GM21528 (cell line): ENCODE data around the gene MTMR10.

Source experiments
- ATAC-seq: cut with Tn5 transposase; IDR thresholded peaks from one replicate; pipeline ENCODE4 v1.9.1; 2021; ENCODE audit warnings: mild to moderate bottlenecking, moderate library complexity; ENCODE audit not compliant: unreplicated experiment, low FRiP score

MTMR10 gene

GRCh38 chr15:31016446-31016915, 25.1 kb upstream of the MTMR10 start:
- ATAC-seq = no peak

- ATAC-seq = no peak
These were observed 23.1 kb upstream of the MTMR10 start for GRCh38 chr15:31014608-31014925.

DNA sequence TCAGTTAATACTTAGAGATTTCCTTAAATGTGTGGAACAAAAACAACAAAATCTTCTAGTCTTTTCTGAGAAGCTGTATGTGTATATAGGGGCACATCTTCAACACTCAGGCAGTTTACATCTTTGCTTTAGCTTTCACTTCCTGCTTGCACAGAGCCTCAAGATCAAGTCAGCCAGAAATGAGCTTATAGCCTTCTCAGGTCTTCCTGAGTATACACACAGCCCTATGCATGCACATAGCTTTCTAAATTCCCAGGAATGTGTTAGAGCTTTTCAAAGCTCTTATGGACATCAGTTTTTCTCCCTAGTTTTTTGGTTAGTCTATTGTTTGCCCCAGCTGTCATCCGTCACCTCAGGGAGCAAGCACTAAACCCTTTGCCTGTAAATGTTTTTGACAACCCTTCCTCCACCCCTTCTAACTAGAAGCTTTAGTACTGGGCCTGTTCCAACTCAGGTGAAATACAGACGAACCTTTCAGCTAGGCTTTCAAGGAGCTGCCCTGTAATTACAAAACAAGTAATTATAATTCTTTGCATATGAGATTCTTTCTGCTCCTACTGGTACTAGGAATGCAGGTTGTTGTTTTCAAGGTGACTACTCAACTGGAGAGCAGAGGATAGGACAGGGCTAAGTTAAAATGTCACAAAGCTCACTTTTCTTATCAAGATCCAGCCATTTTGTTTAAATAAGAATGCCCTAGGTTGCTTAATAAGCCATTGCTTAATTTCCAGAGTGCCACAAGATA, 22.6 kb upstream of the MTMR10 start:
- peak; percentile 78 for ATAC-seq

- no peak for ATAC-seq
These were observed 21.0 kb upstream of the MTMR10 start for GRCh38 chr15:31012455-31012854.

DNA sequence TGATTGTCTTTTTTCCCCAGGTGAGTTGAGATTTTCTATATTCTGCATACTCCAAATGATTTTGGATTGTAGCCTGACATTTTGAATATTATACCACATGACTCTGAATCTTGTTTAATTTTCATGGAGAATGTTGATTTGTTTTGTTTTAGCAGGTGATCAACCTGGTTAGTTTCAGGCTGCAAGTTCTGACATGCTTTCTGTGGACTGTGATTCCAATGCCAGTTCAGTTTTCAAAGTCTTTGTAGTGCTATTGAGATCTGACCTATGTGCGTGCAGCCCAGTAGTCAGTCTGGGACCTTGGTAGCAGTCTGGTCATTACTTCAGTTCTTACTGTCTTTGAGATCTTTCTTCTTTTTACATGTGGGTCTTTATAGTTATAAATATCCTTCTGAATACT, 18.6 kb upstream of the MTMR10 start:
- ATAC-seq = no peak

DNA sequence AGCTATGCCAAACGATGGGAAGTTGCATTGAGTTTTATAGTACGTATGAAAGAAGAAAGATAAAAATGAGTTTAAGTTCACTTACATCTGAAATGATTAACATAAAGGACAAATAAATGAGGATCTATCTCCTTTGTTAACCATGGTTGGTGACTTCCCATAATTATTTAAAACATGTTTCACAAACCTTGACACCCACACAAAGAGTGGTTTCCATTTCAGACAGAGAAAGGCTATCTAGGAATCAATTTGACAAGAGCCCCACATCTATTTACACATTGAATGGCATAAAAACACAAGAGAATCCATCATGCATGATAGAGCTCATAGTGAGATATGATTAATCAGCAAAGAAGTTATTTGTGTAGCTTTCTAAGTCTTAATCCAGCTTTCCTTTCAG, 14.2 kb upstream of the MTMR10 start:
- ATAC-seq = no peak

DNA sequence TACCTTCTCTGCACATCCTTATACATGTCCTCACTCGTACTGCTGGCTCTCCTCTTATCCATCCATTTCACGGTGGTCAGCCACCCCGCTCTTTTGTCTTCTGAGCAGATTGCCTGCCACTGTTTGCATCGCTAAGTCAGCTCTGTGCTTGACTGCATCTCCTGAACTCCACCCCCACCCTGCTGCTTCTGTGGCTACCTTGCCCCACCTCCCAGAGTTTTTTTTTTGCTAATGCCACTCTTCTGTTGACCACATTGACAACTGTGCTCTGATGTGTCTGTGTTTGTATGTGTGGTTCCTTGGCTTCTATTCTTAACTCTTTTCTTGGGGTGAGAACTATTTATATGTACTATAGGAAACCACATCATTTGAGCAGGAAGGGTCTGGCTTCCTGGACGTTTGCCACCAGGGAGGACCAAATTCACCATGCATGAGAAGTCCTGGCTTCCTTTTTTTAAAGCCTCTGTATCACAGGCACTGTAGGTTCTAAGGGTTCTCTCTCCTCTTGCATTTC, 12.8 kb upstream of the MTMR10 start:
- ATAC-seq = peak; percentile 84

GRCh38 chr15:31001702-31002101, 10.3 kb upstream of the MTMR10 start:
- no peak for ATAC-seq

GRCh38 chr15:30999729-31000128, 8.3 kb upstream of the MTMR10 start:
- ATAC-seq = no peak

- no peak for ATAC-seq
These were observed 5.8 kb upstream of the MTMR10 start for GRCh38 chr15:30997270-30997669.

GRCh38 chr15:30992249-30992864, 929 bp upstream of the MTMR10 start:
- no peak for ATAC-seq

GRCh38 chr15:30990446-30991254, 778 bp downstream of the MTMR10 start:
- ATAC-seq = peak; percentile 4

- ATAC-seq = no peak
These were observed 1.4 kb downstream of the MTMR10 start for GRCh38 chr15:30990036-30990435.

DNA sequence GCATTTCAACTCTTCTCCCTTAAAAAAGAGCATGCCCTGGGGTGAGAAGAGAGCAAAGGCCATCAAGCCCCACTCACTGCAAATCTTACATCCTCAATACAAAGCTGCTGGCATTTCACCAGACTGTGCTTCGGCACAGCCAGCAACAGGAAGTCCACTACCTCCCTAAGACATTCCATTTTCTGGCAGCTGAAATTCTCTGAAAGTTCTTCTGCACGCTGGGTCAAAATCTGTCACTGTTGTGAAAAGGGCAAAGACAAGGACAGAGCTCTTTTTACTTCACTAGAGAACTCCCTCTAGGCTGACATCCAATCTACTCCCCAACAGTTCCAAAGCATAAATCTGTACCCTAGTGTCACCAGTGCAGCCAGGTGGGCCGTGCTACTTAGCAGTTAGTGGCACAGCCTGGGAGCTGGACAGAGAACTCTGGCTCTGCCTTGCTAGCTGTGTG, 6.3 kb downstream of the MTMR10 start:
- no peak for ATAC-seq

- no peak for ATAC-seq
These were observed 6.9 kb downstream of the MTMR10 start for GRCh38 chr15:30984542-30984941.

GRCh38 chr15:30984118-30984517, 7.3 kb downstream of the MTMR10 start:
- no peak for ATAC-seq

DNA sequence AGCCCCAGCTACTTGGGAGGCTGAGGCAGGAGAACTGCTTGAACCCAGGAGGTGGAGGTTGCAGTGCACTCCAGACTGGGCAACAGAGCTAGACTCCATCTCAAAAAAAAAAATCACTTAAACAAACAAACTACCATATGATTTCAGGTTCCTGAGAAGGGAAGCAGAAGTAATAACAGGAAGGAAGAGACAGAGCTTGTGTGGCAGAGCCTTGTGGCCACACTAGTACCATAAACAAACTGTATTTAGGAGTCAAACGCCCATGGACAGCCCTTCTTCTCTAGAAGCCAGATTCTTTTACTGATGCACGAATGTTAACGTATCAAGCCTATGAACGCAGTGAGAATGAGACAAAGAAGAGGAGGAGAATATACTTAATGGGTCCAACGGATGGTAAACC, 12.0 kb downstream of the MTMR10 start:
- no peak for ATAC-seq

DNA sequence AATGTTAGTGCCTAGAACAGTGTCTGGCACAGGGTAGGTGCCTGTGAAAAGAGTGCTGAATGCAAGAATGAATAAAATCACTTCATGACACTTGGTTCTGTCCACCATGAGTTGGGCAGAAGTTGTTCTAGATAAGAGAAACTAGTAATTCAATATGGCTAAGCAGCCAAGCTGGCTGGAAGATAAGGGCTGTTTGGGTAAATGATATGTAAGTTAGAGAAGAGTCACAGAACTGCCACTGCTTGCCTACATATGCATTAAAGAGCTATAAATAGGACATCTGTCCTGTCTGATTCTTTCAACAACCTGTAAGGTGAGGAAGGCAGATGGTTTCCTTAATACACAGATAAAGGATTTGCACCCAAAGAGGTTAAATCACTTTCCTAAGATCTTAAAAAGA, 13.1 kb downstream of the MTMR10 start:
- no peak for ATAC-seq

DNA sequence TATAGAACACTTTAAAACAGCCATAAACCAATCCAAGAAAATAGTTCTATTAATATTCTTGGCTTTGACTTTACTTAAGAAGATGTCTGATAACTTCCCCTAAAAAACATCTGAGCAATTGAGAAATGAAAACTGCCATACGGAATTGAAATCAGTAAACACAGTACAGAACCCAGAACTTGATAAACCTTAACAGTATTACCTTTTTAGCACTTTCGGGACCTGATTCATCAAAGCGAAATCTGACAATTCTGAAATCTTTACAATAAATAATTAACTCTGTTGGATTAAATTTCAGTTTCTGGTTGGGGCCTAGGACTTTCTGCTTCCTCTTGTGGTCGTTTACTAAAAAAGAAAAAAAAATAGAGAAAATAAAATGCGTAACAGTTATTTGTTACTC, 17.3 kb downstream of the MTMR10 start:
- ATAC-seq = no peak

DNA sequence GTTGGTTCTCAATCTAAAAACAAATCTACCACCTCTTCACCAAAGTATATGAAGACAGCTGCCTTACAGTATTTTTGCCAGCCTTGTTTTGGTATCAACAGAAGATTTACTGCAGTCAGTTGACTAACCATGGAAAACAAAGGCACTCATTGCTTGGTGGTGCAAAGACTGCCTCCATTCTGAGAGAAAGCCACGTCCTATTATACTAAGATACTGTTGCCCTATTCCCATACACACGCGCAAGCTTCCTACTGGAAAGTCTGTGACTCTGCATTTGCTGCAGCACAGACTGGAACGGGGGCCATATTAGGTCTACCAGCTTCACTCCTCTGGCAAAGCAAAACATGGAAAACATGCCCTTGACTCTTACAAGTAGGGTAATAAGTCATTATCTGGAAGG, 18.0 kb downstream of the MTMR10 start:
- ATAC-seq = no peak

DNA sequence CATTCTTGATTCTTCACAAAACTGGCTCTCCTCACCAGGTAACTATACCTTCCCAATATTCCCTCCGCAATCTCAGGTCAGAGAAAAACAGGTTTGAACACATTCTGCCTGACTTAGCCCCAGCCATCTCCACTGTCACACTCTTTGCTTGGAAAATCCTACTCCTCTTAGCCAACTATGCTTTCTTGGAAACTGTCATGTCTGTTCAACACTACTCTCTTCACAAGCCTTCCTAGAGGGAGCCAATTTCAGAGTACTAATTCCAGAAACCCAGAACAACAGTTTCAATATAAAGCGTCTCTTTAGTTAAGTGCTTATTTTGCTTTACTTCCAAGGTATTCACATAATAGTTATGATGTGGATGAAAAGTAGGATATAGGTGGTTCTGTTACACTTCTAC, 21.7 kb downstream of the MTMR10 start:
- no peak for ATAC-seq
